ENCODE measurements around the gene CASQ2. TPM values are rescaled to one million over a fixed set of nuclear protein-coding genes. Genes with fewer than 3 reads are reported as not detected.
A peak's percentile ranks its signal among the peaks of the same experiment; 100 is the strongest.

Gene CASQ2
- total and polyA plus RNA-seq, 9 of the 15 experiments (the other 6 are each of a cell fraction or from before 2014, with no cell fraction given) = not detected

DNA sequence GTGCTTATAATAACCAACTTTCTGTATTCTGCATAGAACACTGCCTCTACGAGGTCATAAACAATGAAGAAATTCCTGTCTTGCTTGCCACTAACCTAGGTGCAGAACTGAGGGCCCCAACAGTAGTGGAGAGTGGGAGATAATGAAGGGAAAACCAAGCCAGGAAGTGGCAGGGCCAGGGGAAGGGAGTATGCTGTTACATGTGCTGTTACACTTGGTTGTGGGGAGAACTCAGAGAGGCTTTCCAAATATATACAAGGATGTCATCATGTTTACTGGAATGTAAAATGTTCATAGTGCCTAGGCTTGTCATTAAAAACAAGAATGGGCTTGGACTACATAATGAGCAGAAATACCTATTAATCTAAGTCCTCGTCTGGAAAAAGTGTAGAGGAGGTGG, 41.3 kb upstream of the CASQ2 start:
- 0% methylated on average over 2 of the region's 2 CpGs for WGBS (ENCODE audit: insufficient coverage, low coverage, missing lambda C conversion rate)
- no peaks in the 10 kb centered on the region for H3K79me2 ChIP-seq (ENCODE audit: control insufficient read depth, insufficient read depth, low read length)
- in situ Hi-C loops (cut with MboI) (loop anchor here (5.0 to 10.0 kb wide), 2 partner anchors 172 to 695 kb away; no protein-coding TSS in a partner anchor), intact Hi-C loops (cut with micrococcal nuclease) (loop anchor here (5.0 kb wide), 1 partner anchor 72 kb away; no protein-coding TSS in a partner anchor)
- no peaks in the 10 kb centered on the region for H3K9me3 ChIP-seq (replicated peaks; ENCODE audit: control insufficient read depth, insufficient read depth, low read depth, low read length)
- no peak overlapping the region for H3K4me2 ChIP-seq (ENCODE audit: insufficient read depth, low read length)
- no peaks in the 10 kb centered on the region for H3K36me3 ChIP-seq (ENCODE audit: control insufficient read depth, insufficient read depth, low read length)
- no TSS peak for BruUV-seq (replicated peaks)
- no peak for DNase-seq (ENCODE audit: extremely low read depth in 1 of 4, low spot score in 3 of 4)
- no peak overlapping the region for H2AFZ ChIP-seq (ENCODE audit: low read depth, low read length)
- H3K27me3 ChIP-seq (ENCODE audit: control insufficient read depth in 2 of 2, insufficient read depth in 2 of 2, low read length in 2 of 2) = 0 out of 5 replicates have a peak, but pooled peaks cover 0 to 3% of the 10 kb centered on the region in 2 experiments
- H3K9ac ChIP-seq (ENCODE audit: insufficient read depth in 1 of 2, low read depth in 2 of 2, low read length in 2 of 2) = no peak overlapping the region
- H3K9me1 ChIP-seq (ENCODE audit: control insufficient read depth, insufficient read depth, low read length) = no peaks in the 10 kb centered on the region
- no peaks in the 10 kb centered on the region for H4K20me1 ChIP-seq (replicated peaks; ENCODE audit: control insufficient read depth, insufficient read depth, low read length)
- H3K4me3 ChIP-seq = no peak overlapping the region
- no peaks in the 10 kb centered on the region; a peak in 1 of 5 replicates for H3K4me1 ChIP-seq (replicated peaks in 1 of 2; ENCODE audit: control insufficient read depth in 2 of 2, insufficient read depth in 2 of 2, low read length in 2 of 2)
- H3K27ac ChIP-seq (ENCODE audit: extremely low read depth, low read depth, low read length) = no peak overlapping the region
- ChIA-PET POLR2A (interaction anchor here (0.6 kb wide), 2 partner anchors 84 to 1697 kb away, joined by 3 to 4 read pairs; no protein-coding TSS in a partner anchor), CTCF (ENCODE audit: low intra/inter-chr PET ratio) (no interaction called here)
- FAIRE-seq = no peak
- TF ChIP-seq, protein P1, sequence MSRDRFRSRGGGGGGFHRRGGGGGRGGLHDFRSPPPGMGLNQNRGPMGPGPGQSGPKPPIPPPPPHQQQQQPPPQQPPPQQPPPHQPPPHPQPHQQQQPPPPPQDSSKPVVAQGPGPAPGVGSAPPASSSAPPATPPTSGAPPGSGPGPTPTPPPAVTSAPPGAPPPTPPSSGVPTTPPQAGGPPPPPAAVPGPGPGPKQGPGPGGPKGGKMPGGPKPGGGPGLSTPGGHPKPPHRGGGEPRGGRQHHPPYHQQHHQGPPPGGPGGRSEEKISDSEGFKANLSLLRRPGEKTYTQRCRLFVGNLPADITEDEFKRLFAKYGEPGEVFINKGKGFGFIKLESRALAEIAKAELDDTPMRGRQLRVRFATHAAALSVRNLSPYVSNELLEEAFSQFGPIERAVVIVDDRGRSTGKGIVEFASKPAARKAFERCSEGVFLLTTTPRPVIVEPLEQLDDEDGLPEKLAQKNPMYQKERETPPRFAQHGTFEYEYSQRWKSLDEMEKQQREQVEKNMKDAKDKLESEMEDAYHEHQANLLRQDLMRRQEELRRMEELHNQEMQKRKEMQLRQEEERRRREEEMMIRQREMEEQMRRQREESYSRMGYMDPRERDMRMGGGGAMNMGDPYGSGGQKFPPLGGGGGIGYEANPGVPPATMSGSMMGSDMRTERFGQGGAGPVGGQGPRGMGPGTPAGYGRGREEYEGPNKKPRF (IDR thresholded peaks at IDR 0.05; ENCODE audit: low read depth, low read length) = no peak
- TF ChIP-seq CEBPG (CRISPR knock-in tag; IDR thresholded peaks at IDR 0.05) (no peak), CEBPG (tag; conservative IDR thresholded peaks at IDR 0.05 in 1 of 2, IDR thresholded peaks at IDR 0.05 in 1 of 2) (peak; percentile 43 to 61; a peak in 1 of 4 replicates), GABPA (tag; conservative IDR thresholded peaks at IDR 0.05; ENCODE audit: low read depth) (peak; percentile 36; the same call in 1 of the 2 replicates), ZNF589 (CRISPR knock-in tag; IDR thresholded peaks at IDR 0.05; ENCODE audit: low read depth) (peak; percentile 74; the same call in 1 of the 2 replicates)
- ATAC-seq = no peak

All from K562 (cell line).